HG03558 (cell line): ENCODE data around the gene ILRUN.
"Not testable (repeated sequence)": the region's sequence is repeated elsewhere in the genome, so short reads cannot be mapped to it uniquely, and the experiment has no call there.

ENCODE experiments used
- ATAC-seq: cut with Tn5 transposase; IDR thresholded peaks from one replicate; pipeline ENCODE4 v1.9.1; 2021; ENCODE audit warnings: moderate number of reproducible peaks; ENCODE audit not compliant: unreplicated experiment; ENCODE audit errors: extremely low read depth

ILRUN gene

DNA sequence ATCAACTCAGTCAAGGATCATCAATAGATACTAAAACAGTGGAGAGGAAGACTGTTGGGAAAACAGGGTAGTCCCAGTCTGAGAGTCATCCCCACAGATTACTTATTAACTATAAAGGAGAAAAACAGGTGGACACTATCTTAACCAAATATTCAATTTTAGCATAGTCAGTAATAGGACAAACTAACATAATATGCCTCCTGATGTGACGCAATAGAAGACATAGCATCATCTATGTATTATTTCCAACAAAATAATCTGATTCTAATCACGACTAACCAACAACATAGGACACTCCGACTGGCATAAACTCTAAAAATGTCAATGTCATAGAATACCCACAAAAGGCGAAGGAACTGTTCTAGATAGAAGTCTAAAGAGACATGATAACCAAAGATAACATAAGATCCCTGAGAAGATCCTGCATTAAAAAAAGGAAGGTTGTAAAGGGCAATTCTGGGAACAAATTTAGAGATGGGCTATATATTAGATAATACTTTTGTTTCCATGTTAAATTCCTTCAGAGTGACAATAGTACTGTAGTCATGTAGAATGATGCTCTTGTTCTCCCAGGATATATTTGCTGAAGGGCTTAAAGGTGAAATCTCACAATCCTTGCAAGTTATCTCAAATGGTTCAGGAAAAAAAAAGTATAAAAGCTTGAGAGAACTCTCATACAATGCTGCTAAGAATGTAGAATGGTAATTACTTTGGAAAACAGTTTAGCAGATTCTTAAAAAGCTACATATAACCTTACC, 28.9 kb downstream of the ILRUN start:
- no peak for ATAC-seq

DNA sequence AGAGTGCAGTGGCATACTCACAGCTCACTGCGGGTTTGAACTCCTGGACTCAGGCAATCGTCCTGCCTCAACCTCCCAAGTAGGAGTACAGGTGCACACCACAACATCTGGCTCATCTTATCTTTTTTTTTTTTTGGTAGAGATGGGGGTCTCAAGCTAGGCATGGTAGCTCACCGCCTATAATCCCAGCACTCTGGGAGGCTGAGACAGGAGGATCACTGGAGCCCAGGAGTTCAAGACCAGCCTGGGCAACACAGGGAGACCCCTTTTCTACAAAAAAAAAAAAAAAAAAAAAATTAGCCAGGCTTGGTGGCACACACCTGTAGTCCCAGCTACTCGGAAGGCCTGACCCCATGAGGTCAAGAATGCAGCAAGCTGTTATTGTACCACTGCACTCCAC, 31.5 kb downstream of the ILRUN start:
- no peak for ATAC-seq

DNA sequence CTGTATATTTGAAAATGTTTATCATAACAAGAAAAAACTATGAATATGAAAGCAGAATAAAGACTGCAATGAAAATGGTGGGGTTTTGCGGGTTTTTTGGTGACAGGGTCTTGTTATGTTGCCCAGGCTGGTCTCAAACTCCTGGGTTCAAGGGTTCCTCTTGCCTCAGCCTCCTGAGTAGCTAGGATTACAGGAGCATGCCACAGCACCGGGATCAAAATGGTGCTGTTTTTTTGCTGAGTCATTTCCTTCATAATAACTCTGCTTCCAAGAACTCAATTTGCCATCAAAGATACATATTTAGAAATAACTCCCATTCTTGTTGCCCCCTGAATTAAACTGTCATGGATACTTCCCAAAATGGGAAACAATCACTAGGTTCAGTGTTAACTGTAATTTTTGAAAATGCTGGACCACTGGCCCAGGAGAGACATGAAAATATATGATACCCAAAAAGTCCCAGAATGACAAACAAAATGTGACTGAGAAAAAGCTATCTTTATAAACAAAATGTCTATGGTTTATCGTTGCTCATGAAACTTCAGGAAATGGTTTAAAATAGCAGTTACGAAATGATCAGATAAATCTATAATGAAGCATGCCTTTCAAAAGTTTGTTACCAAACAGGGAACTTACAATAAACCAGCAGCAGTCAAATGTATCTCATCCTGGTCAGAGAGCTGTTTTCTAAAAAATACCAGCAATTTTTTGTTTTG, 32.2 kb downstream of the ILRUN start:
- ATAC-seq = no peak

DNA sequence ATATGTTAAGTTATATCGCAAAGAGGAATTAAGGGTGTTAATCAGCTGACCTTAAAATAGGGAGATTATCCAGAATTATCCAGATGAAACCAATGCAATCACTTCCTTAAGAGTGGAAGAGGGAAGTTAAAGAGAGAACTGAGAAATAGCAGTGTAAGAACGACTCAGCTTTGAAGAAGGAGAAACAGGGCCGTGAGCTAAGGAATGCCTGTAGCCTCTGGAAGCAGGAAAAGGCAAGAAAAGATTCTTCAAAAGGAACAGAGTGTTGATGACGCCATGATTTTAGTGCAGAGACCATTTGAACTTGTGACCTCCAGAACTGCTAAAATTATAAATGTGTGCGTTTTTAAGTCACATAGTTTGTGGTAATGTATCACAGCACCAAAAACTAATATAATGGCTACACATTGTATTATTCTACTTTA, 32.7 kb downstream of the ILRUN start:
- no peak for ATAC-seq

DNA sequence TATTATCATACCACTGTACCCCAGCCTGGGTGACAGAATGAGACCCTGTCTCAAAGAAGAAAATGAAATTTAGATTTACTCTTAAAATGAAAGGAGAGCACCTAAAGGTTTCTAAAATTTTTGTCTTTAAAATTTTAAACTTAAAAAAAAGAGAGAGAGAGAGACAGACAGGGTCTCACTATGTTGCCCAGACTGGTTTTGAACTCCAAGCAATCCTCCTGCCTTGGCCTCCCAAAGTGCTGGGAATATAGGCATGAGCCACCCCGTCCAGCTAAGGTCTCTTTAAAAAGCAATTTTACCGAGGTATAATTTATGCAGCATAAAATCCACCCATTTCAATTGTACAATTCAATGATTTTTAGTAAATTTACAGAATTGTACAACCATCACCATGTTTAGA, 33.2 kb downstream of the ILRUN start:
- no peak for ATAC-seq

DNA sequence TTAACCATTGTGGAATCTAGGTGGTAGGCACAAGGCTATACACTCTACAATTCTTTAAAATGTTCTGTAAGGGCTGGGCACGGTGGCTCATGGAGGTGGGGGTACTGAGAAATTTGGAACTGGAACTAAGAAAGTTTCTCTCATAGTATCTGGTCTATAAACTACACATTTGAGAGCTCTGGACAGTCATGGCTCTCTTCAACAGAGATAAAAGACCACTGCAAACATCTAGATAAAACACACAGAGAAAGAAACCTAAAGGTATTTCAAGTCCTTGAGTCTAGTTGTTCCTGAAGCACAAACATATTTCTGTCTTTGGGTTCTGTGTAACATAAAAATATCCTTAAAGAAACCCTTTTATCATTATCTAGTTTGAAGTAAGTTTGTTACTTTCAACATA, 35.2 kb downstream of the ILRUN start:
- no peak for ATAC-seq

DNA sequence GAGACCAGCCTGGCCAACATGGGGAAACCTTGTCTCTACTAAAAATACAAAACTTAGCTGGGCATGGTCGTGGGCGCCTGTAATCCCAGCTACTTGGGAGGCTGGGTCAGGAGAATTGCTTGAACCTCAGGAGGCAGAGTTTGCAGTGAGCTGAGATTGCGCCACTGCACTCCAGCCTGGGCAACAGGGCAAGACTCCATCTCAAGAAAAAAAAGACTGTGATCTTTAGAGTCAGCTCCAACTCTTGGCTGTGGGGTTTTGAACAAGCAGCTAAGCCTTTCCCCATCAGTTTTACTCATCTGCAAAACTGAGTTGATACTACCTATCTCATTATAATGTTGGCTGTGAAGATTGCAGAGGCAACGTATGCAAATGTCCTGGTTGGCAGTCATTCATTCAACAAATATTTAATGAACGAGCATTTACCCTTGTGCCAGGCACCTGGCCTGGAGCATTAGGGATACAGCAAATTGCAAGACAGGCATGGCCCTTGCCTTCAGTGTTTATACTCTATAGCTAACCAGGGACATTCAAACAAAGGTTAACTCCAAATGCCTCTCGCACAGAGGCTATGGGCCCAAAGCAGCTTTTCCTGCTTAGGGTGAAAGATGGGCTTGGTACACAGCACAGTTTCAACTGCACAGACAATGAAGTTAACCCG, 37.8 kb downstream of the ILRUN start:
- ATAC-seq = no peak

DNA sequence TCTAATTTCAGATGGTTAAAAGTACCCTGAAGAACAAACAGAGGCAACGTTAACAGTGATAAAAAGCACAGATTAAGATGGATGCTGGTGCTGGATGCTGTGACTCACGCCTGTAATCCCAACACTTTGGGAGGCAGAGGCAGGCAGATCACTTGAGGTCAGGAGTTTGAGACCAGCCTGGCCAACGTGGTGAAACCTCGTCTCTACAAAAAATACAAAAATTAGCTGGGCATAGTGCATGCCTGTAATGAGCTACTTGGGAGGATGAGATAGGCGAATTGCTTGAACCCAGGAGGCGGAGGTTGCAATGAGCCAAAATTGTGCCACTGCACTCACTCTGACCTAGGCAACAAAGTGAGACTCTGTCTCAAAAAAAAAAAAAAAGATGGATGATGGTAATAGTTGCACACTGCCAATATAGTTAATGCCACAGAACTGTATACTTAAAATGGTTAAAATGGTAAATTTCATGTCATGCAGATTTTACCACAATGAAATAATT, 38.5 kb downstream of the ILRUN start:
- not testable (repeated sequence) for ATAC-seq

DNA sequence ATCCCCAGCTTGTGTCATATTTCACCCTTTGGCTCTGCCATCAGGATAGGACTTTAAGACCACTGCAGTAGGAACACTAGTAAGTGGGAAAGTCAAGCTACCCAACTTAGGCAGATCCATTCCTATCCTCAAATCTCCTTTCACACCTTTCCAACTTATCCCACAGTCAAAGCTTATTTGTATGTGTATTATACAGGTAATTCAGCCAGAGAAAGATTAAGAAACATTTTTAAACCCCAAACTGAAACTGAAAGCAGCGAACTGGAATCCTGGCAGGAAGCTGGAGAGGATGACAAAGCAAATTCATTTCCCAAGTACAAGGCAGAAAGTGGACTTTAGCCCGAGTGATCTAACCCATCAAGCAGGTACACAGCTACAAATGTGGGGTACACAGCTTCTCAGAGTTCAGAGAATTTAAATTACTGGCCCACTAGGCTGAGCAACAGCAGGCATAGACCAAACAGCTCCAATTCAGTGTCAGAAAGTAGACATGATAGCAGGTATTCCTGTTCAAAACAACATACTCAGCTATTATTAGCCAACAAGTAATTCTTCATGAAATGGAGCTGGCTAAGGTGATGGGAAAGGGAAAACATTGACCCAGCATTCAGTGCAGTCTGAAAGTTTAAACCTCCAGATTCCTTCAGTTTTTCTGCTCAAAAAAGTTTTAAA, 39.1 kb downstream of the ILRUN start:
- ATAC-seq = no peak

DNA sequence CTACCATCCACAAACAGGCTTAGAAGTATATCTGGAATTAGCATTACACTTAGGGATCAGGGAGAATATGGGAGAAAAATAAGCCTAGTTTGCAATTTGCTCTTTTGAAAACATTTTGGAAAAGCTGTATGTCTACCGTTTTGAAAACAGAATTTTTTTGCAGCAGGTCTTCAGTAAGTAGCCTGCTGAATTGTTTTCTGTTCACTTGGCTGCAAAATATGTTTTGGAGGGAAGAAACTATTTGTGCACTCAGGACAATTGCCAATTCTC, 39.6 kb downstream of the ILRUN start:
- no peak for ATAC-seq

DNA sequence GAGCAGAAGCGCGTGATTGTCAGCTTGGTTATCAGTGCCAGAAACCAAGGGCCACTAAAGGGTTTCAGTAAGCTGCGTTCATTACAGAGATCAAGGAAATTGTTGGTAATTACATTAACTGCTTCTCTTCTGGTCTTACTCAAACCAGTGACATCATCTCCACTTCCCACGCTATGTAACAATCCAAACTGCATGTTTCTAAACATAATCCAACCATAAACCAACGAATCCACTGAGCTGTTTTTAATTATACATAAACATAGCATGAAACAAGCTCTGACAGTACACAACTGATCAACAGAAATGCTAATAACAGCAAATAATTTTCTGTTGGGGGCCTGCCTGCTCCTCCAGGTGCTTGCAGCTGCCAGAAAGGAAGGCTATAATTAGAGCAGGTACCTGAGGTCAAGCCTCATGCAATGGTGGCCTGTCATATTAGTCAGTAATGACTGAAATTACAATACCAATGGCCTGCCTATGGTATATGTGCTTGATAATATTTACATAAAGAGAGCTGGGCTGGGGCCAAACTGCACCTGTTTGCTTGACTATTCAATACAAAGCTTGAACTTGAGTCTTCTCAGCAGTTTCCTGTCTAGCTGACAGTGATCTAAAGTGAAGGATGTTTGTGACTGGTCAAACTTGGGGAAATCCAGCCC, 40.1 kb downstream of the ILRUN start:
- ATAC-seq = peak; percentile 90

DNA sequence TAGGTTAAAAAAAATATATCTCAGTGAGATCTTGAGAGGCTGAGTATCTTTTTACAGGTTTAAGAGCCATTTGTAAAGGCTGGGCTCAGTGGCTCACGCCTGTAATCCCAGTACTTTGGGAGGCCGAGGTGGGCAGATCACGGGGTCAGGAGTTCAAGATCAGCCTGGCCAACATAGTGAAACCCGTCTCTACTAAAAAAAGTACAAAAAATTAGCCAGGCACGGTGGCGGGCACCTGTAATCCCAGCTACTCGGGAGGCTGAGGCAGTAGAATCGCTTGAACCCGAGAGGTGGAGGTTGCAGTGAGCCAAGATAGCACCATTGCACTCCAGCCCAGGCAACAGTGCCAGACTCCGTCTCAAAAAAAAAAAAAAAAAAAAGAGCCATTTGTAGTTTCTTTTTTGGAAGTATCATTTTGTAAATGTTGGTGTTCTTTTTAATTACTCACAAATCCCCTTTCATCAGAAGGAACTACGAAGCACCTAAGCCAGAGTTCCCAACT, 40.6 kb downstream of the ILRUN start:
- ATAC-seq = not testable (repeated sequence)

DNA sequence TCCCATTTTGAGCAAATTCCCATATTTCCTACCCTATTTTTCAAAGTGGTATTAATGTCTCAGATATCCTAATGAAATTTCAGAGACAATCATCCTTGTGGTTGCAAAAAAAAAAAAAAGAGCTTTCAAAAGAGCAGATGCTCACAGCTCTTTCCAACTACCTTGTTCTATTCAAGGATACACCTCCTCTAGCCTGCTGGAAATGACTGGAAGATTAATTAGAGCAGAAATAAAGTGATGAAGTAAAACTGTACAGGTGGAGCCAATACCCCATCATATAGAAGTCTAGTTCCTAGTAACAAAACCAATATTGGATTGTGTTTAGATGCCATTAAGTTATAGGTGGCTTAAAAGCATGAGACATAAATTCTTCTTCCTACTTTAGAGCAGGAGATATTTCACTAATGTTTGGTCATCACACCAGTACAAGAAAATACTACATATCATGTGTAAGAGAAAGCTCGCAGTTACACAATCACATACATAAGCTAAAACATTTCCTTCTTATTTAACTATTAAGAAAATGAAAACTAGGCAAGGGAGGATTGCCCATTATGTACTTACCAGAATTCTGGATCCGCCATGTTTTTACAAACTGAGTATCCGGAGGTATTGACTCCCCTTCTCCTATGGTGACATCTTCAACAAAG, 42.4 kb downstream of the ILRUN start:
- ATAC-seq = no peak

DNA sequence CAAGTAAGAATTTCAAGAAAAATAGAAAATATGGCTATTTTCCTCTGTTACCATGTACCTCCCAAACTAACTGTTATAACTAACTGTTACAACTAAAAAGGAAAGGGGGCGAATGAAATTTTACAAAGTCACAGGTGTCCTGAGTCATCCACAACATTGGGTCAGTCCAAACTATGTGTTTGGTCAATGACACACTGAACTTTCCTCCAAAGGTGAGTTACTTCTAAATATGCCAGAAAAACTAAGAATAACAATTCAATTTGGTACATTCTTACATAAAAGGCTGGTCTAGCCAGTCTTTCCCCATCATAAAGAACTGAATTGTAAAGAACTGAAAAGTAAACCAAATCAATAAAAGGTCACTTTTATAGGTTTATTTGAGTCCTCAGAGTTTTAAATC, 44.3 kb downstream of the ILRUN start:
- ATAC-seq = no peak

DNA sequence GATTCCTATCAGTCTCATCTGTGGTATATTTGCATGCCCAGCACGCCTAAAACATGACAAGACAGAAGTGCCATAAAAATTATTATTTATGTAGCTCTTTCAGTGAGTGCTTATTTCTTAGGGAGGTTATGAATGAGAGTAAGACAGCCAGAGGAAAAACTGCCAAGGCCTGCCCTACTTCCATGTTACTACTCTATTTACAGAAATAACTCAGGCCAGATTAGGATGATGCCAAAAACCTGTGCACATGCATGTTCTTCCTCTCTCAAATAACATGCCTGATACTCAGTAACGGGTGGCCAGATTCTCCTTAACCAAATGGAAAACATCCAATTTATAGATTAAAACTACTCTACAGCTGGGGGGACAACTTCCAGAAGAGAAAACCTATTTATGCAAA, 45.7 kb downstream of the ILRUN start:
- ATAC-seq = no peak

DNA sequence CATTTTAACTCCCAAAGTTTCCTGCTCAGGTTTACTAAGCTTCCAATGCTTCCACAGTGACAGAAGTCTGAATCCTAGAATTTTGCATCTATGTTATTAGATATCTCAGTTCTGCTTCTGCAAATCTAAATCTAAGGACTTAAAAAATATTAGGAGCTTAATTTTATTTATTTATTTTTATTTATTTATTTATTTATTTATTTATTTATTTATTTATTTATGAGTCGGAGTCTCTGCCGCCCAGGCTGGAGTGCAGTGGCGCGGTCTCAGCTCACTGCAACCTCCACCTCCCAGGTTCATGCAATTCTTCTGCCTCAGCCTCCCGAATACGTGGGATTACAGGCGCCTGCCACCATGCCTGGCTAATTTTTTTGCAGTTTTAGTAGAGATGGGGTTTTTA, 46.3 kb downstream of the ILRUN start:
- ATAC-seq = not testable (repeated sequence)

DNA sequence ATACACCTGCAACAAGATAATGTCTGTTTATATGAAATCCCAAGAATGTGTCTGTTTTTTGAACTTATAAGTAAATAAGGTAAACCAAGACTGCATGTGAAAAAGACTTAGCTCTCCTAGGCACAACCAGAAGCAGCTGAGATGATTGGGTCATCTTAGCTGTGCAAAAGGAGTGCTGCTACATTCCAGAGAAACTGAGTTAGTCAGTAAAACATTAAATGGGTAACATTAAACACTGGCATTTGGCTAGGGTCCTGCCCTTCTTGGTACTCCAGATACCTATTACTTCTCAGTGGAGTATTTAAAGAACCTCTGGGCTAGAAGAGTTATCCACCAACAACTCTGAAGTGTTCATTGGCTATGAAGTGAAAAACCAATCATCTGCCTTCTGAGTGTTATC, 47.8 kb downstream of the ILRUN start:
- no peak for ATAC-seq
